Right lobe of liver (tissue), 6 donors: ENCODE data around the gene TMOD1. TPM values are rescaled to one million over a fixed set of nuclear protein-coding genes. Genes with fewer than 3 reads are reported as not detected.
"Not testable (repeated sequence)": the region's sequence is repeated elsewhere in the genome, so short reads cannot be mapped to it uniquely, and the experiment has no call there.

Experiments
- ATAC-seq, 4 donors: fragments of 200-7000 bp; cut with Tn5 transposase; one replicate each; pipeline ENCODE4 v1.9.1; 2020; ENCODE audit warnings: mild to moderate bottlenecking in 4 of 4, moderate library complexity in 4 of 4
- DNase-seq, 3 donors: peaks; one replicate each; pipeline ENCODE4 v3.0.0-alpha.2; 2020
- H3K27ac ChIP-seq, 3 donors: fragments of 200-600 bp; one replicate each; pipeline ENCODE4 v1.8.0; 2022
- H3K27me3 ChIP-seq, 2 donors: fragments of 200-600 bp; one replicate each; pipeline ENCODE4 v1.8.0; 2022
- H3K36me3 ChIP-seq, 4 donors: fragments of 200-600 bp; sonication (generic) in 1 of 4; one replicate each; pipeline versions ENCODE4 v1.5.1 to v1.8.0; 2017 to 2022; ENCODE audit warnings: control low read depth in 1 of 4
- H3K4me1 ChIP-seq, 4 donors: fragments of 200-600 bp; sonication (generic) in 1 of 4; one replicate each; pipeline versions ENCODE4 v1.5.1 to v1.8.0; 2017 to 2022; ENCODE audit warnings: control low read depth in 1 of 4
- H3K4me3 ChIP-seq, 3 donors: fragments of 200-600 bp; one replicate each; pipeline ENCODE4 v1.8.0; 2022
- H3K9me3 ChIP-seq, 4 donors: fragments of 200-600 bp; sonication (generic) in 1 of 4; one replicate each; pipeline versions ENCODE4 v1.5.1 to v1.8.0; 2017 to 2022; ENCODE audit warnings: control low read depth in 1 of 4
- CTCF ChIP-seq, 4 donors: fragments of 200-600 bp in 3 of 4; fragments of 450-650 bp in 1 of 4; IDR thresholded peaks; one replicate each; pipeline versions ENCODE4 v1.5.1 to v1.8.0; 2016 to 2022; ENCODE audit warnings: antibody characterized with exemption in 4 of 4, mild to moderate bottlenecking in 2 of 4
- POLR2A ChIP-seq: fragments of 450-650 bp; IDR thresholded peaks from one replicate; pipeline ENCODE4 v1.6.1; 2017; ENCODE audit warnings: antibody characterized with exemption, mild to moderate bottlenecking
- WGBS: methylation state at CpG from one replicate; pipeline ENCODE4 v1.1.6; 2018; ENCODE audit warnings: low coverage, low lambda C conversion rate; ENCODE audit not compliant: insufficient coverage; ENCODE audit errors: missing lambda C conversion rate; 5-methylcytosine and 5-hydroxymethylcytosine counted together
- intact Hi-C, 2 donors: fragments of 100-400 bp; cut with DNase I; formaldehyde crosslinking; loops; one replicate each; pipeline versions ENCODE4 v1.11.2 to v1.14.1; 2022
- total RNA-seq, 6 experiments: library from RNA; depleted of rRNA in 2 of 6; stranded (reverse); fragments of >200 nt in 2 of 6; fragmentation: NEBNext Ultra II Directional in 3 of 6; extraction: Animal tissue kit (Norgen Biotek cat#: 25700) in 3 of 6; gene quantifications; one replicate each; pipeline versions ENCODE4 v1.1.0 to v1.2.4, GENCODE V29; 2016 to 2023
- donor health status: DM: no; HTN: yes; CAD: no.
- donor health status: DM: no; HTN: no; CAD: no.
- donor health status: DM: no; HTN: no; CAD: no.
- donor health status: DM: no; HTN: yes; CAD: no.
- donor health status: DM: no; HTN: yes; CAD: no.

The TMOD1 gene
- total RNA-seq, 6 experiments from 2014 or later, result 5.9 to 14.3 (median 12.7) TPM

GRCh38 chr9:97574921-97575672 lies 73.6 kb downstream of the TMOD1 start:
- H3K27ac ChIP-seq, H3K9me3 ChIP-seq, H3K27me3 ChIP-seq, H3K36me3 ChIP-seq, H3K4me3 ChIP-seq, intact Hi-C loops, ATAC-seq: not testable (repeated sequence)
- H3K4me1 ChIP-seq, result peaks cover 0 to 30% (median 11%) of the 10 kb centered on the region in 4 donors
- peak; percentile 23 for TF ChIP-seq POLR2A
- peak in 2 of 3 donors; percentile 8 to 34 for DNase-seq
- WGBS, result 52% methylated on average over 14 of the region's 21 CpGs

- H3K4me3 ChIP-seq, result no peak overlapping the region
- DNase-seq (peak in 1 of 3 donors; percentile 3), ATAC-seq (no peak)
- no peak for TF ChIP-seq CTCF (IDR thresholded peaks at IDR 0.05)
- TF ChIP-seq POLR2A, result no peak
- 71% methylated on average over 8 of the region's 11 CpGs for WGBS
- no peaks in the 10 kb centered on the region for H3K27me3 ChIP-seq
- no peaks in the 10 kb centered on the region for H3K9me3 ChIP-seq
- H3K4me1 ChIP-seq, result peaks cover 0 to 25% (median 11%) of the 10 kb centered on the region in 4 donors
- H3K36me3 ChIP-seq, result no peaks in the 10 kb centered on the region
- intact Hi-C loops, result no loop called here
- H3K27ac ChIP-seq, result no peak overlapping the region
Observed at GRCh38 chr9:97575673-97576200, 74.3 kb downstream of the TMOD1 start.

- Histone ChIP-seq H3K27ac (no peak overlapping the region), H3K36me3 (no peaks in the 10 kb centered on the region), H3K9me3 (no peaks in the 10 kb centered on the region), H3K27me3 (no peaks in the 10 kb centered on the region), H3K4me3 (no peak overlapping the region), H3K4me1 (peaks cover 0 to 12% (median 5%) of the 10 kb centered on the region in 4 donors)
- intact Hi-C loops, result no loop called here
- no peak for TF ChIP-seq POLR2A
- TF ChIP-seq CTCF (IDR thresholded peaks at IDR 0.05), result no peak
- ATAC-seq (peak in 2 of 4 donors; percentile 20 to 25), DNase-seq (peak in 1 of 3 donors; percentile 32)
- WGBS, result 76% methylated on average over 5 of the region's 5 CpGs
Observed at GRCh38 chr9:97577051-97577450, 75.6 kb downstream of the TMOD1 start.

- H3K9me3 ChIP-seq, result no peaks in the 10 kb centered on the region
- H3K4me1 ChIP-seq, result no peaks in the 10 kb centered on the region
- peak in 1 of 3 donors; percentile 31 for DNase-seq
- no peaks in the 10 kb centered on the region for H3K36me3 ChIP-seq
- intact Hi-C loops, result no loop called here
- no peak overlapping the region for H3K4me3 ChIP-seq
- WGBS, result 100% methylated on average over 1 of the region's 5 CpGs
- no peaks in the 10 kb centered on the region for H3K27me3 ChIP-seq
- no peak for TF ChIP-seq CTCF (IDR thresholded peaks at IDR 0.05)
- no peak for TF ChIP-seq POLR2A
- H3K27ac ChIP-seq, result no peak overlapping the region
- ATAC-seq, result peak in 1 of 4 donors; percentile 12
Observed at GRCh38 chr9:97578846-97579245, 77.4 kb downstream of the TMOD1 start.

GRCh38 chr9:97579914-97580313 lies 78.4 kb downstream of the TMOD1 start:
- intact Hi-C loops, result no loop called here
- 74% methylated on average over 2 of the region's 2 CpGs for WGBS
- H3K4me3 ChIP-seq, result no peak overlapping the region
- no peaks in the 10 kb centered on the region for H3K36me3 ChIP-seq
- no peak overlapping the region for H3K27ac ChIP-seq
- H3K9me3 ChIP-seq, result no peaks in the 10 kb centered on the region
- H3K27me3 ChIP-seq, result no peaks in the 10 kb centered on the region
- DNase-seq (peak in 1 of 3 donors; percentile 7), ATAC-seq (no peak)
- TF ChIP-seq POLR2A, result no peak
- TF ChIP-seq CTCF (IDR thresholded peaks at IDR 0.05), result no peak
- no peaks in the 10 kb centered on the region for H3K4me1 ChIP-seq

GRCh38 chr9:97581590-97581989 lies 80.1 kb downstream of the TMOD1 start:
- H3K4me3 ChIP-seq, DNase-seq, H3K9me3 ChIP-seq, H3K36me3 ChIP-seq, H3K27me3 ChIP-seq, H3K27ac ChIP-seq, H3K4me1 ChIP-seq, ATAC-seq, intact Hi-C loops: not testable (repeated sequence)
- WGBS, result no CpG with 5 or more reads among the region's 3 CpGs

GRCh38 chr9:97584778-97585177 lies 83.3 kb downstream of the TMOD1 start:
- 100% methylated on average over 1 of the region's 2 CpGs for WGBS
- H3K4me3 ChIP-seq, H3K9me3 ChIP-seq, H3K27ac ChIP-seq, H3K27me3 ChIP-seq, ATAC-seq, intact Hi-C loops, H3K36me3 ChIP-seq, H3K4me1 ChIP-seq, DNase-seq: not testable (repeated sequence)
